Islet precursor cell (in vitro differentiated cells): ENCODE results near the gene TSC22D1.
"Not testable (repeated sequence)": the region's sequence is repeated elsewhere in the genome, so short reads cannot be mapped to it uniquely, and the experiment has no call there.

Source experiments
- DNase-seq: peaks from one replicate; pipeline ENCODE4 v3.0.0-alpha.2; 2018

The TSC22D1 gene

DNA sequence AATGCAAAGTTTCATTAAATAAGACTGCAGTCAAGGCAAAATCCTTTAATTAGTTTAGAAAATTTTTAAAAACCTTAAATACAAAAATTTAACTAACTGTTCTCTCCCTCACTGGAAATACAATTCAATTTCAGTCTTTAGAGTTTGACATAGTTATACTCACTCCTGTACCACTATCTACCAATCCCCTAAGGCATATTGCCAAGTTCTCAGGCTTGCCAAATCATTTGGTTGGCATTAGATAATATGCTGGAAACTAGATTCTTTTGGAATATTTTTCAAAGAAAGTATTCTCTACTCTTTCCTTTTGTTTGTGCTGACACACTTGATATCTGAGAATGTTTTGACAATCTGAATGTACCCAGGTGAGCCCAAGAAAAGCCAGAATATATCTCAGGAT lies 77.2 kb downstream of the TSC22D1 start:
- DNase-seq: no peak

DNA sequence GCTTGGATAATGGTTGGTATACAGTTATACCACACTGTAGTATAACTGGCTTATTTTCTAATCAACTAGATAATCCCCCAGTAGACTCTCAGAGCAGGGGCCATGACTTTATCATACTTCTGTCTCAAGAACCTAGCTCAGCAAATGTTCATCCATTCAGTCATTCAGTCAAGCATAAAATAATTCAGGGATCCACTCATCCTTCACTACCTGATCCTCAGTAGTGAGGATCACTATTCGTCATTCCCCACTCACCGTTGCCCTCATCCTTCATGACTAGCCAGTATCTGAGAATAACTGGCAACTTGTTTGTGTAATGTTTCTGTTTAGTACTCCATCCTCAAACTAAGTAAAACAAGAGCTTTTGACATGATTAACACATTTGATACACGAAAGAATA lies 77.6 kb downstream of the TSC22D1 start:
- no peak for DNase-seq

DNA sequence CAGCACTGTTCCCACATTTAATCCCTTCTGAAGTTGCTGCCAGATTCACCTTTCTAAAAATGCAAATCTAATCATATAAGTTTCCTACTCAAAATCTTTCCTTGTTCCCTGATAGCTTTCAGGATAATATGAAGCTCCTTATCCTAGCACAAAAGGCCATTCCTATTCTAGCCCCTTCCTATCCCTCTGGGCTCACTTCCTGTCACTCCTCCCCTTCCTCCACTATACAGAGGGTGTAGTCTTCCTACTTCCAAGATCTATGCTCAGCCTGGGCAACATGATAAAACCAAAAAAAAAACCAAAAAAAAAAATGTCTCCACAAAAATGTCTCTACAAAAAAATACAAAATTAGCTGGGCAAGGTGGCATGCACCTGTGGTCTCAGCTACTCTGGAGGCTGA lies 78.3 kb downstream of the TSC22D1 start:
- DNase-seq: no peak

DNA sequence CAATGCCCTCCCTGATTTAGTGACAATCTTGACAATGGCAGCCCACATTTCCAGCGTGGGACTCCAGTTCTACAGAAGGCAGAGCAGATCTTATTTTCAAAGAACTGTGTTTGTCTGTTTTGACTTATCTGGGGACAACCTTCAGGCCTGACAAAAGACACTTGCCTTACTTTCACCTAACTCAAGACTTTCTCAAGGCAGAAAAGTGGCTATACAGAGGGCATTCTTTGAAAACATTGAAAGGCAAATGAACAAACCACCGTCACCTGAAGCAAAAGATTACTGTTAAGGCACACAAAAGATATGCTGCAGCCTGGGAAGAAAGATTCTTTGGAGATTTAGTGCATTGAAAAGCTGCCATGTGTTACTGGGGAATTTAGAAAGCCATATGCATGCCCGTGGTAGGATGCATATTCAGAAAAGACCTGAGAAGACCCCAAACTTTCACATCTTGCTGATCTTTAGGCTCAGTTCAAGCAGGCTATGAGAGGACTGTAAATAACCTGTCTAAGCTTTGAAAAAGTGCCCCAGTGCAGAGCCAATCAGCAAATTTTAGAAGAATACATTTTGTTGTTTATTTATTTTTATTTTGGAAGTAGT lies 82.8 kb downstream of the TSC22D1 start:
- no peak for DNase-seq

DNA sequence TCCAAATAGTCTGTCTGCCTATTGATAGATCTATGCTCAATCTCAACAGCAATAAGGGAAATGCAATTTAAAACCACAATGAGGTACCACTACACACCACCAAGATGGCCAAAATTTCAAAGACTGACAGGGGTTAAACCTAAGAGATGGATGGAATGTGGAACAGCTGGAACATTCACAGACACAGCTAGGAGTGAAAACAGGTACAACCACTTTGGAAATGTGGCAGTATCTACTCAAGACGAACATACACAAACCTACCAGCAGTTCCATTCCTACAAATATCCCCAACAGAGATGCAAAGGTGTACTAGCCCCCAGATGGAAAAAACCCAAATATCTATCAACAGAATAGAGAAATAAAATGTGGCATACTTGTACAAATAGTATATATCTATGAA lies 86.4 kb downstream of the TSC22D1 start:
- DNase-seq: no peak

DNA sequence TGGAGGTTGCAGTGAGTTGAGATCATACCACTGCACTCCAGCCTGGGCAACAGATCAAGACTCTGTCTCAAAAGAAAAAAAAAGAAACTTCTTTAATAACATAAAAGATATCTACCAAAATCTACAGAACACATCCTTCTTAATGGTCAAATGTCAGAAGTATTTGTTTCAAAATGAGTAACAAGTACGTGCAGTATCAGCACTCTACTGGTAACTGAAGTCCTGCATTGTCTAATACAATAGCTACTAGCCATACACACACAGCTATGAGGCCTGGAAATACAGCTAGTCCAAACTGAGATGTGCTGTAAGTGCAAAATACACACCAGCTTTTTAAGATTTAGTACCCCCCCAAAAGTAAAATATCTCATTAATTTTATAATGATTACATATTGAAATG lies 88.1 kb downstream of the TSC22D1 start:
- no peak for DNase-seq

DNA sequence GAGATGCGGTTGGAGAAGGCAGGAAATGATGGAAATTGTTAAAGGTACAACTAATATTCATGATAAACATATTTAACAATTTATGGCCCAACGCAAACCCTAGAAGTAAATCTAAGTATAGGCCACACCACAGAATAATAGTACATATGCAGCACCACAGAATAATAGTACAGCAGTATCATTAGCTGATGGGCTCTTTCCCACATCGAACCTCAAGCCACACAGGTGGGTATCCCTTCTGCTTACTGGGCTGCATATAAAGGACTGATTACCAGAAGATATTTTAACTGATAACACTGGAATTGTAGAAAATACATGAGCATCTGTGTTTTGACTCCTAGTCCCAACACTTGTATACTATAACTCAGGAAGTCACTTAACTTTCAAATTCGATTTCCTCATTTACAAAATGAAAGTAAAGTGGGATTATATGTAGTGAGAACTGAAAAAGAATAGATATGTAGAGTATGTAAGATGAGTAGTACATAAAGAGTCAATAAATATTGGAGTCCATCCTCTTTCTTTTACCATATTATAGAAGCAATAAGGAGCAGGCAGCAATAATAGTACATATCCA lies 91.5 kb downstream of the TSC22D1 start:
- no peak for DNase-seq

DNA sequence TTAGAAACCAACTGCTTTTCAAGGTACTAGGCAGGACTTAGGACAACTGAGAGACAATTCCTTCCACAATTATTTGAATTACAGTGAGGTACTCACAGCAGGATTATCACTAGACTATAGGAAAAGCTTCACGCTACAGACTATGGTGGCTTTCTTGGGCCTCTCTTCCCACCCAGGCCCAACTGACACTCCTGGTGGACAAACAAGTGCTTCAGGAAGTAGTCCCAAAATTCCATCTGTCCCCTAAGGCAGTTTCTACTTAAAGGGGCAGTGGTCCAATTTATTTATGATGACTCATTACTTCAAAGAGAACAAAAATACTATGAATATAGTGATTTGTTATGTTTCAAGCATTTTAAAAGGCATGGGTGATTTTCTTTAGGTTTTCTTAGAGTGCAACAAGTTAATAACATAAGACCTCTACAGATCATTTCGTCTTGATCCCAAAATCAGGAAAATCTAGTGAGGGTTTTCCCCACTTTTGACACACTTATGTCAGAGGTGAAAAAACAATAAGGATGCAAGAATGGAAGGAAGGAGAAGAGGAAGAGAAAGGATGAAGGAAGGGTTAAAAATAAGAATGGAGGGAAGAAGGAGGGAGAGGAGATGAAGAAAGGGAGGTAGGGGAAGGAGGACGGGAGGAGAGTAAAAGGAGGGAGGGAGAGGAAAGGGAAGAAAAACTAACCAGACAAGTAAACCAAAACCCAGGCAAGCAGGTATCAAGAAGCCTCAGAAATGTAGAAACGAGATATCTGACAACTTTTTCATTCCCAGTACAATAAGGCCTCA lies 101.8 kb downstream of the TSC22D1 start:
- no peak for DNase-seq

DNA sequence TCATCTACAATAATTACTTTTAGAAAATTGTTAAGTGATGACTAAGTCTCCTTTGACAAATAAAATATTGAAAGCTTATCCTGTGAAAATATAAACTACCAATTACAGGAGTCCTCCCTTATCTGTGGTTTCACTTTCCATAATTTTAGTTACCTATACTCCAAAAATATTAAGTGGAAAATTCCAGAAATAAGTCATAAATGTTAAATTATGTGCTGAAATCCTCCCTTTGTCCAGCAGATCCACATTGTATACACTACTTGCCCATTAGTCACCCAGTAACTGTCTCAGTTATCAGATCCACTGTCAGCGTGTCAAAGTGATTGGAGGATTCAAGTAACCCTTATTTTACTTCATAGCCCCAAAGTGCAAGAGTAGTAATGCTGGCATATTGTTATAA lies 104.4 kb downstream of the TSC22D1 start:
- DNase-seq: no peak

DNA sequence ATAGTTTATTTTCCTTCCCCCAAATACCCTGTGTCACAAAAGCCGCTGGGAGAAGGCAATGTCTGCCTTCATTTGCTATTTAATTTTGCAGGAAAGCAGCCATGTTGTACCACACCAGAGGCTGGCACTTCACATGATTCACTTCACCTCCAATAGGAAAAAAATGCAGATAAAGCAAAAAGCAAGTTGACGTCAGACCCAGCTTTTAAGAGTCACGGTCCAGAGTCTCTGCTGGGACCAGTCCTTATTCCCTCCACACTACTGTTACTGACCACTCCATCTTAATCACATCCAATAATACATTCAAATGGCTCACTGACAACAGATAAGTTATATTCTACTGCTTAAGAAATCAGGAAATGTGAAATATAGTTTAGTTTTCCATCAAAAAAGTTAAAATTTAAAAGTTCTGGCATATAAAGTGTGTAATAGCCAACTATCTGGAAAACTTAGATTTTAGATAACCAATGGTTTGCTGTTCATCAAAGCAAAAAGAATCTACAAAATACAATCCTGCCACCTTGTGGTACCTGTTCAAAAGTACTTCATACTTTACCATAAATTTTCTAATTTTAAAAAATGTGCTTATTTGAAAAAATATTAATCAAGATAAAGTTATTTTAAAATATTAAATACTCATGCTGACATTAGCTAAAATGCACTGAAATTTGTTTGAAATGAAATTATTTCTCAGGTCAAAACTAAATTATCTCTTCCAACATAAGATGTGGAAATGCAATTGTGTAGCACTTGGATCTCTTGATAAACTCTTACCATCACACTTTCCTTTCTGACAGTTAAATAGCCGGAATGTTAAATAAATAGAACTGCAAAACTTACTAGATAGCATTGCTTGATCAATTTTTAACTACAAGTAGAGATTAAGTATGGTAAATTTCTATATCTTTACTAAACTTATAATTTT lies 105.2 kb downstream of the TSC22D1 start:
- DNase-seq: no peak

DNA sequence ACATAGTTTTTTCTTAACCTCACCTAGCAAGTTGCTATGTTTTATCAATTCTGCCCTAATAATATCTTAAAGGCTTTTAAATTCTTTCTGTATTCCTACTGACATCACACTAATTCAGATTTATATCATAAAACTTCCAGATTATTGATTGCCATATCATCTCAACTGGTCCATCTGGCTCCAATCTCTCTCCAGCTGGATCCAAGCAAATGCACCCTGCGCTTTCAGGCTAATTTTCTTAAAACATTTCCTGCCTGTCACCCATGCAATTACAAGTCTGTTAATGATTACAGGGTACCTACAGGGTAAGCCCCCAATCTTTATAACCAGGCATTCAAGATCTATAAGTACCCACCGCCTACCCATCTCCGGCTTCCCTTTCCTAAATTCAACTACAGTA lies 107.3 kb downstream of the TSC22D1 start:
- DNase-seq: no peak

DNA sequence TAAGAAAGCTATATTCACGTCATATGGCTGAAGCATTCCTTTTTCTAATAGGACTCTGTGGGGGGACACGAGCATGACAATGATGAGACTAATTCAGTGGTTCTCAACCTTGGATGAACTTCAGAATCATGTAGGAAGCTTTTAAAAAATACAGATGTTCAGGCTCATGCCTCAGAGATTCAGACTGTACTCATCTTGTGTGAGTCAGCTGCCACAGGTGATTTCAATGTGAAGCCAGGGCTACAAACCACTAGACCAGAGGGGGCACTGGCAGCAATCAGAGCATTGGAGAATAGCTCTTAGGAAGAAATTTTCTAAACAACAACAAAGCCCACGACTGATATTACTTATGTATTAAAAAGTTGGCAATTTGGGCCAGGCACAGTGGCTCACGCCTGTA lies 110.8 kb downstream of the TSC22D1 start:
- DNase-seq: no peak

DNA sequence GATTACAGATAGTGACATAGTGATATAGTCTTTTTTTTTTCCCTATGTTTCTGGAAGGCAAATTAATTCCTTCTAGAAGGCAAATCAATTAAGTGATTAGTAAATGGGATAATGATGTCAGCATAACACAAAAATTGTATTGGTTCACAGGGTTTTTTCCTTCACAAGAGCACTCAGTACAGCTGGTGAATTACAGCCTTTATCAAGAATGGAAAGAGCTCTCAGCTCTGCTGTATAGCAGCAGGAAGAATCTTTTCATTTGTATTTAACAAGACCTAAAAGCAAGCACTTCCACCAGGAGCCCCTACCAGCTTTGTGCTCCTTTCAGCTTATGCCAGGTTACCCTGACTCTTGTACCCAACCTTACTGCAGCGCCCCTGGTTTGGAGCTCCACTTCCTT lies 111.7 kb downstream of the TSC22D1 start:
- no peak for DNase-seq

DNA sequence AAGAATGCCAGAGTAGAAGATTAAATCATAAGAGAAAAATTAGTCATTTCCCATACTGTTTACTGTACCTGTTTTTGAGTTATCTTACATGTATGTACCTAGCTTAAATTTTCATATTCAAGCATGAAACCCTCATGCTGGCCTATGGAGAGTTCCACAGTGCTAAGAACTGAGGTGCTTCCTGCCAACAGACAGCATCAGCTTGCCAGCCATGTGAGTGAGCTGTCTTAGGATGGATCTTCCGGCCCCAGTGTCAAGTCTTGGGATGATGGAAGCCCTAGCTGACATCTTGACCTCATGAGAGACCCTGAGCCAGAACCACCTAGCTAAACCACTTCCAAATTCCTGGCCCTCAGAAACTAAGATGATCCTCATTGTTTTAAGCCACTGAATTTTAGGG lies 112.4 kb downstream of the TSC22D1 start:
- DNase-seq: no peak

DNA sequence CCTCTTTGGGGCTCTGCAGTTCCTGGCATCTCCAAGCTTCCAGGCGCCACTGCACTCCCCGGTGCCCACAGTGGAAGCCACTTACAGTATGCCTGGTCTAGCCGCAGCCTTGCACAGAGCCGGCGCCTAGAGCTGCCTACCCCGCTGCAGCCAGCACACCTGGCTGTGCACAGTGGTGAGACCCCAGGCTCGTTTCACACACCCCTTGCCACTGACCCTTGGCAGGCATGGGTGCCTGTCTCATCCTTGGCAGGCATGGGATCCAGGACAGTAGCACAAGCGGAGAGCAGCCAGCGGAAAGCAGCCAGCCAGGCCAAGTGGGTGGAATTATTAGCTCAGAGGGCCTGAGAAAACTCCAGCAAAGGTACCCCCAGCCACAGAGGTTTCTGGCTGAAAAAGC lies 116.5 kb downstream of the TSC22D1 start:
- DNase-seq: no peak

DNA sequence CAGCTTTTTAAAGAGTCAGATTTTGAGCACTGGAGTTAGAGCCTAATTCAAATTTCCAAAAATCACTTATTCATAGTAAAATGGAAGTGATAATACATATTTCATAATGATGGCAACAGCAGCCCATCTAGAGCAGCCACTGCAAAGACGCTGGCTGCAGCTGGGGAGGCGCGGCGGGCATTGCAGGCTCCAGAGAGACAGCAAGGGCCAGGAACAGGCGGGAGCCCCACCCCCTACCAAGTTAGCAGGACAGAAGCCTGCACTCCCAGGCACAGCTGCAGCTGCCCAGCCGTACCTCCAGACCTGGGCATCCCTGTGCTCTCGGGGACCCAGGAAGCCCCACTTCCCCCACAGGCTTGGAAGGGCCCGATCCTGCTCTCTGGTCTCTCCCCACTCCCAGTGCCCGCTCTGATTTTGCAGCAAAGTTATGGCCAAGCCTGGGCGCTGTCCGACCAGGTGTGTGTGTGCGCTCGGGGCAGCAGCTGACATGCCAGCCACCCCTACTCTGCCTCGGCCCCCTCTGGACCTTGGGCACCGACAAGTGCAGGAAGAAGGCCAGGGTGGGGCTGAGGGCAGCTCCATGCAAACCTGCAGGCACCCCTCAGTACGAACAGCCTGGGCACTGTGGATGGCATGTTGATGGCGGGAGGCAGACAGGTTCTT lies 117.7 kb downstream of the TSC22D1 start:
- no peak for DNase-seq

DNA sequence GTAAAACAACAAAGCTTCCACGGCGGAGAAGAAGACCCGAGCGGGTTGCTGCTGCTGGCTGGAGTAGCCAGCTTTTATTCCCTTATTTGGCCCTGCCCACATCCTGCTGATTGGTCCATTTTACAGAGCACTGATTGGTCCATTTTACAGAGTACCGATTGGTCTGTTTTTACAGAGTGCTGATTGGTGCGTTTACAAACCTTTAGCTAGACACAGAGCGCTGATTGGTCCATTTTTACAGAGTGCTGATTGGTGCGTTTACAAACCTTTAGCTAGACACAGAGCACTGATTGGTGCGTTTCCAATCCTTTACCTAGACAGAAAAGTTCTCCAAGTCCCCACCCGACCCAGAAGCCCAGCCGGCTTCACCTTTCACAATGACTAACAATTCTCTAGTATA lies 119.9 kb downstream of the TSC22D1 start:
- DNase-seq: not testable (repeated sequence)

DNA sequence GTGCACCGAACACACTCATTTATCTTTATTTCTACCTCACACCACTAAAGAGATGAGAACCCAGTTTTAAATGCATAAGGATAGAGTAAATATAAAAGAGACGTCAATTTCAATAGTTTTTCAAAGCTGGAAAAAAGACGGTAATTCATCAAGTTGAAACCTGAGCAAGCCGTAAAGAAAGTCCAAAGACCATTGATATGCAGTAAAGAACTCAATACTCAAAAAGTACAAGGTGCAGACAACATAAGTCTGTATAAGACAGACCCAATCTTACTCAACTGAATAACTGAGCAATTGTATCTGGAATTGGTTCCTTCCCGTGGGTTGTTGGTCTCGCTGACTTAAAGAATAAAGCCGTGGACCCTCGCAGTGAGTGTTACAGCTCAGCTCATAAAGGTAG lies 120.4 kb downstream of the TSC22D1 start:
- DNase-seq: no peak

DNA sequence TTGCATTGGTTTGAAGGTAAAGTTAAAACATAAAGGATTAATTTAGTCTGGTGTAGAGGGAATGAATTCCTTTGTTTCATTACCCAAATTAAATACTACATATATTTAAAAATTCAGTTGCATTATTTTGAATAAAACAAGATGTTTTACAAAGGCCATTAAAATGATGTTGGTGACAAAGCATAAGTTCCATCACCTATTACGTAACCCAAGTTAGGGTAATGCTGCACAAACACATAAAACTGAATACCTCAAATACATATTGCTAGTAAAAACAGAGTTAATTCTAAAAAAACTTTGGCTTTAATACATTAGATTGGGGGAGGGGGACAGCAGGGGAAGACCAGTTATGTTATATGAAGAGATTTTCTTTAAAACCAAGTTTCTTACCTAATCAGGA lies 122.2 kb downstream of the TSC22D1 start:
- no peak for DNase-seq

DNA sequence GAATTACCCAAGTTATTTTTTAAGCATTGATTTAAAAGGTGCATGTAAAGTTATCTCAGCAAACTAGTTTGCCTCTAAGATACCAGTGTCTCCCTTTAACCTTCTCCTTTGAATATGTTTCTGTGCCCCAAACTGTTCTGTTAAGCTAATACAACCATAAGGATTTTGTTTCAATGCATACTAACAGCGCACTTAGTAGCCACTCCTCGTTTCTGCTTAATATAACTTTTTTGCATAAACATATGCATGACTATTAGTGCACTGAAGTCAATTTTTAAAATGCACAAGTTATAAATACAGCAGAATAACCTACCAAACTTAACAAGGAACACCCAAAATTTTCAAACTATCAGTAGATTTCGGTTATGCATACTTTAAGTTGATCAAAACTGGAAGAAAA lies 123.1 kb downstream of the TSC22D1 start:
- no peak for DNase-seq

DNA sequence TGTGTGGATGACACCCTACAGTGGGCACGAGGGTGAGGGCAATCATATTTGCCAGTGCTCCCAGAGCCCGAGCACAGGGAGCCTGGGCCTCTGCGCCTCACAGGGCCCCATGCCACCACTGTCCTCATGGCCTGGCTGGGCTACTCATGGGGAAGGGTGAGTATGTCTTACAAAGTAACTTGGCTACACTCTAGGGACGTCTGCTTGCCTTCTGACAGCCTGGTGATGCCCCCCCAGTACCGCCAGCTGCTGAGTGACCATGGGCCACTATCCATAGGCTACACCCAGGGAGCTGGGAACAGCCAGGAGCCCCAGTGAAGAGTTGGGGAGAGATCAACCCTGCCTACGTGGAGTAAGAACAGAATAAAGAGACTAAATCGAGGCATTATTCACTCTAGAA lies 123.7 kb downstream of the TSC22D1 start:
- no peak for DNase-seq

DNA sequence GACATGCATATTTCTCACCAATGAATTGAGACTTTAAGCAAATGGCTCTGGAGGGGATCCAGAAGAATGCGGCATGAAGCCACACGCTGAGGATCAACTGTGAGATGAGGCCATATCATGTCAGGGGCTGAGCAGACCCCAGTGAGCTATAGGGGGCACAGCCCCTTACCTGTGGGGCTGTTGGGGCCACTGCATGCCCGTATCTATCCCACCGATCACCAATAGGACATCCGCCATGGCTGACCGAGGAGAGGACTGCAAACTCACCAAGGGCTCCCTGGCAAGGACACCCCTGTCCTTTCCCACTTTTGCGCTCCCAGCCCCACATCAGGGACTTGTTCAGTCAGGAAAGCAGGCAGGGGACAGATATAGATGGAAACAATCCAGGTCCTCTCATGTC lies 124.5 kb downstream of the TSC22D1 start:
- DNase-seq: no peak

DNA sequence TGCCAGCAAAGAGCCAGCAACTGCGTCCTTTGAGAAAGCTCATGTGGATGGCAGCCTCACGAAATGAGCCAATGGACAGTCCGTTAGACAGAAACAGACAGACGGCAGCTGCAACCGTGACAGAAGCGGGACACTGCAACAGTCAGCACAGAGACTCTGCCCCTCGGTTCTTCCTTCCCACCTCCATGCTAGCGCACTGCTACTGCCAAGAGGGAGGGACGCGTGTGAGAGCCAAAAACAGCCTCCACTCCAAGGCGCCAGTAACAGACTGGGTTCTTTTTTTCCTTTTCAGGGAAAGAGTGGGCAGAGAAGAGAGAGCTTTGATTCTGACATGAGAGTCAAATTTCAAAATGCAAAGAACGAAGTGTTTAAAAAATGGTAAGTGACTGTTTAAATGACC lies 125.0 kb downstream of the TSC22D1 start:
- no peak for DNase-seq
